Fibroblast of the aortic adventitia (primary cell): ENCODE results near the gene HRAS. TPM values are rescaled to one million over a fixed set of nuclear protein-coding genes. Genes with fewer than 3 reads are reported as not detected.
A peak's percentile ranks its signal among the peaks of the same experiment; 100 is the strongest.

Experiments
- DNase-seq: peaks from one replicate; pipeline ENCODE4 v3.0.0-alpha.2; 2010; ENCODE audit warnings: low read depth
- H3K4me3 ChIP-seq: 2 replicates; pipeline ENCODE4 v1.5.1; 2011; ENCODE audit warnings: low read depth, mild to moderate bottlenecking, control low read depth, low read length, moderate library complexity
- total RNA-seq: library from RNA; depleted of rRNA; stranded (reverse); fragments of >200 nt; gene quantifications from 2 replicates; pipeline ENCODE4 v1.2.3, GENCODE V29; 2012; ENCODE audit warnings: low replicate concordance
- TF ChIP-seq, protein P1 (sequence below): IDR thresholded peaks from 2 replicates; pipeline ENCODE4 v1.5.1; 2011; ENCODE audit warnings: mild to moderate bottlenecking, low read length, control low read depth, inconsistent platforms; ENCODE audit not compliant: insufficient read depth

HRAS gene
- total RNA-seq, 1 donor: 34.6 TPM

DNA sequence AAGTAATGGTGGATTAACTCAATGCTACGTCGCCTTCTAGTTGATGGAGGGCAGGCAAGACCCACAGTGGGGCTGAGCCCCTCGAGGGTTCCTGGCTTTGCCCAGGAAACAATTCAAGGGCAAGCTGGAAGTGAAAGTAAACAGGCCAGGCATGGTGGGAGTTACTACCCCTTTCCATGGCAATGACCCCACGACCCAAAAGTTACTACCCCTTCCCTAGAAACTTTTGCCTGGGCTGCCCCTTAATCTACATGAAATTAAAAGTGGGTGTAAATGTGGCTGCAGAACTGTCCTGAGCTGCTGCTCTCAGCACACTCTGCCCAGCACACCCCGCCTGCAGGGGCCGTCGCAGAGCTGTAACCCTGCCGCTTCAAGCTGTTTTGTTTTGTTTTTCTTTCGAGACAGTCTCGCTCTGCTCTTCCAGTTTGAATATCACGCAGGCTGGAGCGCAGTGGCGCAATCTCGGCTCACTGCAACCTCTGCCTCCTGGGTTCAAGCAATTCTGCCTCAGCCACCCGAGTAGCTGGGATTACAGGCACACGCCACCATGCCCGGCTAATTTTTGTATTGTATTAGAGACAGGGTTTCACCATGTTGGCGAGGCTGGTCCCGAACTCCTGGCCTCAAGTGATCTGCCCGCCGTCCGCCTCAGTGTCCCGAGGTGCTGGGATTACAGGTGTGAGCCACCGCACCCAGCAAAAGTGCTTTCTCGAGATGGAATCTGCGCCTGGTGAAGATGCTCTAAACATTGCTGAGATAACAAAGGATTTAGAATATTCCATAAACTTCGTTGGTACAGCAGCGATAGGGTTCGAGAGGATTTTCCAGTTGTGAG, 22.4 kb downstream of the HRAS start:
- TF ChIP-seq, protein P1, sequence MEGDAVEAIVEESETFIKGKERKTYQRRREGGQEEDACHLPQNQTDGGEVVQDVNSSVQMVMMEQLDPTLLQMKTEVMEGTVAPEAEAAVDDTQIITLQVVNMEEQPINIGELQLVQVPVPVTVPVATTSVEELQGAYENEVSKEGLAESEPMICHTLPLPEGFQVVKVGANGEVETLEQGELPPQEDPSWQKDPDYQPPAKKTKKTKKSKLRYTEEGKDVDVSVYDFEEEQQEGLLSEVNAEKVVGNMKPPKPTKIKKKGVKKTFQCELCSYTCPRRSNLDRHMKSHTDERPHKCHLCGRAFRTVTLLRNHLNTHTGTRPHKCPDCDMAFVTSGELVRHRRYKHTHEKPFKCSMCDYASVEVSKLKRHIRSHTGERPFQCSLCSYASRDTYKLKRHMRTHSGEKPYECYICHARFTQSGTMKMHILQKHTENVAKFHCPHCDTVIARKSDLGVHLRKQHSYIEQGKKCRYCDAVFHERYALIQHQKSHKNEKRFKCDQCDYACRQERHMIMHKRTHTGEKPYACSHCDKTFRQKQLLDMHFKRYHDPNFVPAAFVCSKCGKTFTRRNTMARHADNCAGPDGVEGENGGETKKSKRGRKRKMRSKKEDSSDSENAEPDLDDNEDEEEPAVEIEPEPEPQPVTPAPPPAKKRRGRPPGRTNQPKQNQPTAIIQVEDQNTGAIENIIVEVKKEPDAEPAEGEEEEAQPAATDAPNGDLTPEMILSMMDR: no peak
- H3K4me3 ChIP-seq: no peak overlapping the region
- no peak for DNase-seq

DNA sequence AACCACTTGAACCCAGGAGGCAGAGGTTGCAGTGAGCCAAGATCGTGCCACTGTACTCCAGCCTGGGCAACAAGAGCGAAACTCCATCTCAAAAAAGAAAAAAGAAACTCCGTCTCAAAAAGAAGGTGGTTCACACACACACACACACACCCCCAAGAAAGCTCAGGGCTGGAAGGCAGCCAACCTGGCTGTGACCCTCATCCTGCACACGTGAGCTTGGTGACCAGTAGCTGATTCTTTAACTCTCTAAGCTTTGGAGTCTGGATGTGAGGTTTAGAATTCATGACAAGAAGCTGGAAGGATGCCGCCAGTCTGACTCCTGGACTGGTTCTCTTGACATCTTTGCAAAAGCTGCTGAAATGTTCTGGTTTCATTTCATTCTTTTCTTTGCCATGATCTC, 26.4 kb downstream of the HRAS start:
- TF ChIP-seq, protein P1: no peak
- DNase-seq: no peak
- H3K4me3 ChIP-seq: no peak overlapping the region

DNA sequence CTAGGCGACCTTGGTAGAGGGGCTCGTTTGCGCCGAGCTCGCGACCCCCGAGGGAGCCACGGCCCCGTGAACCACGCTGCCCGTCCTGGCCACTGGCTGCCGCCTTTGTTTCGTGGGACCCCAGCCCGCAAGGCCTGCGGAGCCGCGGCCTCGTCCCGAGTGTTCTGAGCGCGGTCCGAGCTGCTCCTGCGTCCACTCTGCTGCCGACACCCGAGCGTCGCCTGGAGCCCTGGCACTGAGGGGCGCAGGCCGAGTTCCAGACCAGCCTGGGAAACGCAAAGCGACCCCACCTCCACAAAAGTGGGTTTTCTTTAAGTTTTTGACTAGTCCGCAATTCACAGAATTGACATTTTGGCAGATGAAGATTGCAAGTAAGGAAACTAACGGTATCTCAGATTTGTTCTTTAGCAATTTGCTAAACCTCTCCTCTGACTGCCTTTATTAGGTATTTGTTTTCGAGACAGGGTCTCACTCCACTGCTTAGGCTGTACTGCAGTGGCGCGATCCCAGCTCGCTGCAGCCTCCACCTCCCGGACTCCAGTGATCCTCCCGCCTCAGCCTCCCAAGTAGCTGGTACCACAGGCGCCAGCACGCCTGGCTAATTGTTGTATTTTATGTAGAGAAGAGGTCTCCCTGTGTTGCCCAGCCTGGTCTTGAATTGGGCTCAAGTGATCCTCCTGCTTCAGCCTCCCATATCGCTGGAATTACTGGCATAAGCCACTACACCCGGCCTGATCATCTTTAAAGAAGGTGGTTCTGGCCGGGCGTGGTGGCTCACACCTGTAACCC, 27.5 kb downstream of the HRAS start:
- H3K4me3 ChIP-seq: peak overlapping the region; percentile 75
- DNase-seq: no peak
- TF ChIP-seq, protein P1: no peak

DNA sequence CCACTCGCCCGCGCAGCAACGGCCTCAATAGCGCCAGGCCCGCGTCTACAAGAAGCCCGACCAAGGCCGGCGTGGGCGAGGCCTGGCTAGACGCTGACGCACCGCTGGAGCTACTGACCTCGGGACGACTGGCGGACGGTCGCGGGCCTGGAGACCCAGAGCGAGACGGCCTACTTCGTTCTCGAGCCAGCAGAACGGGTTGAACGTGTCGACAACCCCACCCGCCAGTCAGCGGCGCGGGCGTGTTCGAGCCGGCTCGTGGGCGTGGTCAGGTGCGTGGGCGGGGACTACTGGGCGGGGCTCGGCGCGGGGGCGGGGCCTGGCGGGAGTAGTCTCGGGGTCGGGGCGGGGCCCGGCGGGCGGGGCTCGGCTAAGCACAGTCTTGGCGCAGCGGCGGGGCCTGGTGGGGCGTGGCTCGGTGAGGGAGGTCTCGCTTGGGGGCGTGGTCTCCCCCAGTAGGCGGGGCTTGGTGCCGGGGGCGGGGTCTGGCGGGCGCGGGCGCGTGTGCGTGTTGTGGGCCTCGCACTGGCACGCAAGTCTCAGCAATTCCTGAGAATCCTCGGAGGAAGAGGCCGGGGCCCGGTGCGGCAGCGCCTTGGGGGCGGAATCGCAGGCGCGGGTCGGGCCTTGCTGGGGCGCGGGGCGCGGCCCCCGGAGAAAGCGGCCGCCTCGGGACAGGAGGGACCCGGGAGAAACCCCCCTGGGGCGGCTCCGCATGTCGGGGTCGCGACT, 28.2 kb downstream of the HRAS start, which contains the start of gene RNH1:
Gene RNH1, minus strand, starts transcription at position 248 of the 732 bp plus-strand sequence. CDS start 5,080 bp downstream, outside the sequence.
- peak within 1 kb of the TSS; percentile 95 for H3K4me3 ChIP-seq
- peak; percentile 96 for DNase-seq
- TF ChIP-seq, protein P1: no peak

DNA sequence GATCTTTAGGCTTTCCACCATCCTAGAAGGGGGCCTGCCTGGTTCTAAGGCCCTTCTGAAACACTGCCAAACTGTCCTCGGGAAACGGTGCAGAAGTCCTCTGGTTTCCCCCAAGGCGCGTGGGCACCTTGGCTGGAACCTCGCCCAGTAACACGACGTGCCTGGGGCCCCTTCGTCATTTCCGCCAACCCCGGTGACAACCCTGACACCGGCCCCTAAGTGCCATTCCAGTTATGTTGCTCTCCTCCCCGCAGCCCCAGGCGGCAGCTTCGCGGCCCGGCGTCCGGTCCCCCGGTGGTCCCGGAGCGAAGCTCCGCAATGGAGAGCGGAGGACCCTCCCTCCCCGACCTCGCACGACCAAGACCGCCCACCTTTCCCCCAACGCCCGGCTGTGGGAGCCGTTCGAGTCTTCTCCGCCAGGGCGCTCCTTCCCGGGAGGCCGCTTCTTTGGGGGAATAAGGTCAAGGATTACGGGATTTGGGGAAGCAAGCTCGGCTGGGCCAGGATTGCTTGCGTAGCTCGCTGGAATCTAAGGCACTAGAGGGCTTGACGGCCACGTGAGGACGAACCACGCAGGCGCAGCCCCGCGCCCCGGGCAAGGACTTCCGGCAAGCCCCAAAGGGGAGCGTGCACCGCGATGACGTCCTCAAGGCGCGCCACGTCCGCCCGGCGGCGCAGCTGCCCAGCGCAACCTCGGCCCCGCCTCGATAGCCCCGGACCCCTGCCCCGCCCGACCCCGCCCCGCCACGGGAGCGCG, 29.0 kb downstream of the HRAS start:
- TF ChIP-seq, protein P1: no peak
- peak; percentile 98 for DNase-seq
- H3K4me3 ChIP-seq: peak overlapping the region; percentile 95

DNA sequence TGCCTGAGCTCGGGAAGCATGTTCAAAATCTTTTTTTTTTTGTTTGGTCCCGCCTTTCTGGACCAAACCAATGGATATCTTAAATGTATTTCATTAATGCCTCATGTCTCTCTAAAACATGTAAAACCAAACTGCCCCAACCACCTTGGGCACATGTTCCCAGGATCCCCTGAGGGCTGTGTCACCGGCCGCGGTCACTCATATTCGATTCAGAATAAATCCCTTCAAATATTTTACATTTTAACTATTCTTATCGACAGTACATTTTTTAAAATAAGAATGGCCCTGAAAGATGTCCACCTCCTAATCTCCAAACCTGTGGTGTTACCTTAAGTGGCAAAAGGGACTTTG, 30.4 kb downstream of the HRAS start:
- DNase-seq: no peak
- TF ChIP-seq, protein P1: no peak
- peak overlapping the region; percentile 95 for H3K4me3 ChIP-seq
